ENCODE results near the gene MSMO1.

MSMO1 gene

GRCh38 chr4:165360041-165360695 is 32.7 kb downstream of the MSMO1 start:
- H3K36me3 ChIP-seq = no peaks in the 10 kb centered on the region
- H3K27me3 ChIP-seq (ENCODE audit: insufficient read depth, low read depth, severe bottlenecking) = no peaks in the 10 kb centered on the region
- no peaks in the 10 kb centered on the region for H3K9me3 ChIP-seq (ENCODE audit: severe bottlenecking)
- DNase-seq = no peak
- TF ChIP-seq, protein P1, sequence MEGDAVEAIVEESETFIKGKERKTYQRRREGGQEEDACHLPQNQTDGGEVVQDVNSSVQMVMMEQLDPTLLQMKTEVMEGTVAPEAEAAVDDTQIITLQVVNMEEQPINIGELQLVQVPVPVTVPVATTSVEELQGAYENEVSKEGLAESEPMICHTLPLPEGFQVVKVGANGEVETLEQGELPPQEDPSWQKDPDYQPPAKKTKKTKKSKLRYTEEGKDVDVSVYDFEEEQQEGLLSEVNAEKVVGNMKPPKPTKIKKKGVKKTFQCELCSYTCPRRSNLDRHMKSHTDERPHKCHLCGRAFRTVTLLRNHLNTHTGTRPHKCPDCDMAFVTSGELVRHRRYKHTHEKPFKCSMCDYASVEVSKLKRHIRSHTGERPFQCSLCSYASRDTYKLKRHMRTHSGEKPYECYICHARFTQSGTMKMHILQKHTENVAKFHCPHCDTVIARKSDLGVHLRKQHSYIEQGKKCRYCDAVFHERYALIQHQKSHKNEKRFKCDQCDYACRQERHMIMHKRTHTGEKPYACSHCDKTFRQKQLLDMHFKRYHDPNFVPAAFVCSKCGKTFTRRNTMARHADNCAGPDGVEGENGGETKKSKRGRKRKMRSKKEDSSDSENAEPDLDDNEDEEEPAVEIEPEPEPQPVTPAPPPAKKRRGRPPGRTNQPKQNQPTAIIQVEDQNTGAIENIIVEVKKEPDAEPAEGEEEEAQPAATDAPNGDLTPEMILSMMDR (IDR thresholded peaks at IDR 0.05; ENCODE audit: low read depth, low read length) = no peak
- H3K27ac ChIP-seq = no peak overlapping the region
- no peak overlapping the region for H3K4me3 ChIP-seq (ENCODE audit: low read depth, low read length)

DNA sequence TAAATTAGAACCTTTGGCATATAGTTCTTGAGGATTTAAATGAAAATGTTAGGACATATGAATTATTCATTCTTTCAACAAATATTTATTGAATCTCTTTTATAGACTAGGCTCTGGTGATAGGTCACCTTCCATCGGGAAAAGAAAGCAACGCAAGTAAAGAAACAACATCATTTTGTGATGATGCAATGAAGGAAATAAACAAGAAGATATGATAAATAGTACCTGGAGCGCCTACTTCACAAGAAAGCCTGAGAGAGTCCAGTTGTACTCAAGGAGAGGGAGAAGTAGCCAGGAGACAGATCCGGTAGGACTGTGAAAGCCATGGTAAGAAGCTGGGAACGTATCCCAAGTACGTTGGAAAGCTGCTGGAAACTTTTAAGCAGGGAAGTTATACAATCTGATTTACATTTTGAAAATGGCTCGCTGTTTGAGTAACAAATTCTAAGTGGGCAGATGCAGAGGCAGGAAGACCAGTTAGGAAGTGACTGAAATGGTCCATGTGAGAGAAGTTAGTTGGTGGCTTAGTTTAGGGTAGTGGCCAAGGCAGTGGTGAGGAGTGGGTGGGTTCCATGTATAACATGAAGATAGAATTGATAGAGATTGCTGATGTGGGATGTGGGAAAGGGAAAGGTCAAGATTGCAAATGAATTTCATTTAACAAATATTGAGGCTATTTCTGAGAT is 33.7 kb downstream of the MSMO1 start:
- TF ChIP-seq, protein P1 (IDR thresholded peaks at IDR 0.05; ENCODE audit: low read depth, low read length) = no peak

GRCh38 chr4:165361810-165362209 is 34.3 kb downstream of the MSMO1 start:
- no peak for DNase-seq
- no peak overlapping the region for H3K4me3 ChIP-seq (ENCODE audit: low read depth, low read length)
- no peaks in the 10 kb centered on the region for H3K36me3 ChIP-seq
- no peaks in the 10 kb centered on the region for H3K9me3 ChIP-seq (ENCODE audit: severe bottlenecking)
- no peak overlapping the region for H3K27ac ChIP-seq
- TF ChIP-seq, protein P1 (IDR thresholded peaks at IDR 0.05; ENCODE audit: low read depth, low read length) = no peak
- no peaks in the 10 kb centered on the region for H3K27me3 ChIP-seq (ENCODE audit: insufficient read depth, low read depth, severe bottlenecking)

More for the DNA sequence above, 33.7 kb downstream of the MSMO1 start:
- no peaks in the 10 kb centered on the region for H3K9me3 ChIP-seq (ENCODE audit: severe bottlenecking)
- H3K4me3 ChIP-seq (ENCODE audit: low read depth, low read length) = no peak overlapping the region
- no peaks in the 10 kb centered on the region for H3K27me3 ChIP-seq (ENCODE audit: insufficient read depth, low read depth, severe bottlenecking)
- no peaks in the 10 kb centered on the region for H3K36me3 ChIP-seq
- no peak overlapping the region for H3K27ac ChIP-seq
- no peak for DNase-seq

DNA sequence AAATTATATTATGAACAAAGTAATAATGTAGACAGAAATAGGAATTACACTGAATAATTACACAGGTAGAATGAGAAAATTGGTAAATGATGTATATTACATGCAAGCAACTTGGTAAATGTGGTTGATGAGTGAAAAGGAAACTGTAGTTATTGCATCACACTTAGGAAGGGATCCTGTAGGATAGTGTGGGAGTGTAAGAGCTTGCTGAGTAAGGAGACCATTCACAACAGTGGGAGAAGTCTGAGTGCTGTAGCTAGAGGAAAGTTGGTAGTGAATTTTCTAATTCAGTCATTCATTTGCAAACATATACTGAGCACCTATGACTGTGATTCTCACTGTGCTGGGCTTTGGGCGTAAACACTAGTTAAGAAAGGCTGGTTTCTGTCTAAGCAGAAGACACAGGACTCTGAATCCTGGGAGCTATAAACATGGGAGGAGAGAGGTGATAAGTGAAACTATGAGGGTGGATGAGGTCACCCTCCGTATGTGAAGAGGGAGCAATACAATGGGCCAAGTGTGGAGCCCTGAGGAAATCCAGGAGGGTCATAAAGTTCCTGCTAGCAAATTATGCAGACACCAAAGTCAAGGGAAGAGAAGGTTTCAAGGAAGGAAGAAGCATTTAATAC is 37.1 kb downstream of the MSMO1 start:
- H3K4me3 ChIP-seq (ENCODE audit: low read depth, low read length) = no peak overlapping the region
- H3K9me3 ChIP-seq (ENCODE audit: severe bottlenecking) = no peaks in the 10 kb centered on the region
- no peak for DNase-seq
- H3K27me3 ChIP-seq (ENCODE audit: insufficient read depth, low read depth, severe bottlenecking) = no peaks in the 10 kb centered on the region
- H3K27ac ChIP-seq = no peak overlapping the region
- no peaks in the 10 kb centered on the region for H3K36me3 ChIP-seq
- TF ChIP-seq, protein P1 (IDR thresholded peaks at IDR 0.05; ENCODE audit: low read depth, low read length) = no peak

GRCh38 chr4:165367040-165367439 is 39.6 kb downstream of the MSMO1 start:
- Histone ChIP-seq H3K27me3 (ENCODE audit: insufficient read depth, low read depth, severe bottlenecking) (no peaks in the 10 kb centered on the region), H3K27ac (no peak overlapping the region), H3K9me3 (ENCODE audit: severe bottlenecking) (no peaks in the 10 kb centered on the region), H3K36me3 (no peaks in the 10 kb centered on the region), H3K4me3 (ENCODE audit: low read depth, low read length) (no peak overlapping the region)
- TF ChIP-seq, protein P1 (IDR thresholded peaks at IDR 0.05; ENCODE audit: low read depth, low read length) = no peak
- no peak for DNase-seq

Data from WERI-Rb-1 (cell line).